ENCODE data around the gene ESRRG. TPM values are rescaled to one million over a fixed set of nuclear protein-coding genes. Genes with fewer than 3 reads are reported as not detected.

The ESRRG gene
- total and polyA plus RNA-seq, 2 experiments from 2014 or later = 1.2 to 1.7 TPM

GRCh38 chr1:216640100-216640499 is 83.1 kb downstream of the ESRRG start (continued):
- no peak for TF ChIP-seq NANOG (IDR thresholded peaks at IDR 0.05; ENCODE audit: borderline replicate concordance)
- TF ChIP-seq, protein P1, sequence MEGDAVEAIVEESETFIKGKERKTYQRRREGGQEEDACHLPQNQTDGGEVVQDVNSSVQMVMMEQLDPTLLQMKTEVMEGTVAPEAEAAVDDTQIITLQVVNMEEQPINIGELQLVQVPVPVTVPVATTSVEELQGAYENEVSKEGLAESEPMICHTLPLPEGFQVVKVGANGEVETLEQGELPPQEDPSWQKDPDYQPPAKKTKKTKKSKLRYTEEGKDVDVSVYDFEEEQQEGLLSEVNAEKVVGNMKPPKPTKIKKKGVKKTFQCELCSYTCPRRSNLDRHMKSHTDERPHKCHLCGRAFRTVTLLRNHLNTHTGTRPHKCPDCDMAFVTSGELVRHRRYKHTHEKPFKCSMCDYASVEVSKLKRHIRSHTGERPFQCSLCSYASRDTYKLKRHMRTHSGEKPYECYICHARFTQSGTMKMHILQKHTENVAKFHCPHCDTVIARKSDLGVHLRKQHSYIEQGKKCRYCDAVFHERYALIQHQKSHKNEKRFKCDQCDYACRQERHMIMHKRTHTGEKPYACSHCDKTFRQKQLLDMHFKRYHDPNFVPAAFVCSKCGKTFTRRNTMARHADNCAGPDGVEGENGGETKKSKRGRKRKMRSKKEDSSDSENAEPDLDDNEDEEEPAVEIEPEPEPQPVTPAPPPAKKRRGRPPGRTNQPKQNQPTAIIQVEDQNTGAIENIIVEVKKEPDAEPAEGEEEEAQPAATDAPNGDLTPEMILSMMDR (conservative IDR thresholded peaks at IDR 0.05; ENCODE audit: low read depth in 2 of 2) = no peak
- TF ChIP-seq ZNF114 (CRISPR knock-in tag; IDR thresholded peaks at IDR 0.05) = no peak
- no peak for TF ChIP-seq CREB1 (CRISPR knock-in tag; IDR thresholded peaks at IDR 0.05; ENCODE audit: low read depth)
- TF ChIP-seq, protein P2, sequence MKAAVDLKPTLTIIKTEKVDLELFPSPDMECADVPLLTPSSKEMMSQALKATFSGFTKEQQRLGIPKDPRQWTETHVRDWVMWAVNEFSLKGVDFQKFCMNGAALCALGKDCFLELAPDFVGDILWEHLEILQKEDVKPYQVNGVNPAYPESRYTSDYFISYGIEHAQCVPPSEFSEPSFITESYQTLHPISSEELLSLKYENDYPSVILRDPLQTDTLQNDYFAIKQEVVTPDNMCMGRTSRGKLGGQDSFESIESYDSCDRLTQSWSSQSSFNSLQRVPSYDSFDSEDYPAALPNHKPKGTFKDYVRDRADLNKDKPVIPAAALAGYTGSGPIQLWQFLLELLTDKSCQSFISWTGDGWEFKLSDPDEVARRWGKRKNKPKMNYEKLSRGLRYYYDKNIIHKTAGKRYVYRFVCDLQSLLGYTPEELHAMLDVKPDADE (IDR thresholded peaks at IDR 0.05) = no peak
- TF ChIP-seq STAT1 (IDR thresholded peaks at IDR 0.05; ENCODE audit: unreplicated experiment) = no peak
- no peak for TF ChIP-seq JUNB (IDR thresholded peaks at IDR 0.05; ENCODE audit: unreplicated experiment)
- TF ChIP-seq EZH2phosphoT487 (IDR thresholded peaks at IDR 0.05; ENCODE audit: unreplicated experiment) = no peak
- TF ChIP-seq POLR2AphosphoS5 (IDR thresholded peaks at IDR 0.05; ENCODE audit: low read depth) = no peak
- no peak for TF ChIP-seq EZH2 (IDR thresholded peaks at IDR 0.05; ENCODE audit: low read depth, unreplicated experiment)

- no peaks in the 10 kb centered on the region for H3K36me3 Mint-ChIP-seq (ENCODE audit: low read depth)
- H3K27ac Mint-ChIP-seq = no peak overlapping the region; the same call in 1 of the 2 replicates
- H3K27me3 Mint-ChIP-seq (ENCODE audit: insufficient read depth, low read depth, poor library complexity) = peaks cover 2% of the 10 kb centered on the region
- H3K36me3 ChIP-seq (ENCODE audit: insufficient read depth) = no peaks in the 10 kb centered on the region
- DNase-seq (ENCODE audit: low spot score) (peak; percentile 4), ATAC-seq (no peak)
- H3K4me1 Mint-ChIP-seq = peaks cover 9% of the 10 kb centered on the region
- no peaks in the 10 kb centered on the region for H3K27me3 ChIP-seq (ENCODE audit: insufficient read depth)
- H3K9me2 ChIP-seq (ENCODE audit: insufficient read depth) = no peaks in the 10 kb centered on the region
- no peak overlapping the region for H3K27ac ChIP-seq (ENCODE audit: low read depth)
- no peak overlapping the region for H3K4me3 ChIP-seq
- no peak overlapping the region for H2AFZ ChIP-seq
- H3K79me2 ChIP-seq (replicated peaks; ENCODE audit: insufficient read depth) = no peaks in the 10 kb centered on the region
- no peak for TF ChIP-seq NANOG (IDR thresholded peaks at IDR 0.05; ENCODE audit: borderline replicate concordance)
- TF ChIP-seq EZH2phosphoT487 (IDR thresholded peaks at IDR 0.05; ENCODE audit: unreplicated experiment) = no peak
- TF ChIP-seq ZNF114 (CRISPR knock-in tag; IDR thresholded peaks at IDR 0.05) = no peak
- TF ChIP-seq, protein P1 (conservative IDR thresholded peaks at IDR 0.05; ENCODE audit: low read depth in 2 of 2) = no peak
- TF ChIP-seq ZNF462 (CRISPR knock-in tag; IDR thresholded peaks at IDR 0.05) = no peak
- TF ChIP-seq, protein P2 (IDR thresholded peaks at IDR 0.05) = no peak
- no peak for TF ChIP-seq EZH2 (IDR thresholded peaks at IDR 0.05; ENCODE audit: low read depth, unreplicated experiment)
- no peak for TF ChIP-seq STAT1 (IDR thresholded peaks at IDR 0.05; ENCODE audit: unreplicated experiment)
- TF ChIP-seq POLR2AphosphoS5 (IDR thresholded peaks at IDR 0.05; ENCODE audit: low read depth) = no peak
- no peaks in the 10 kb centered on the region; the same call in 1 of the 2 replicates for H3K4me1 ChIP-seq (ENCODE audit: insufficient read depth)
- H4K20me1 ChIP-seq (replicated peaks; ENCODE audit: insufficient read depth) = no peaks in the 10 kb centered on the region
- no peaks in the 10 kb centered on the region for H3F3A ChIP-seq (replicated peaks; ENCODE audit: low read depth)
- no peaks in the 10 kb centered on the region for H3K9me3 Mint-ChIP-seq
- no peak overlapping the region for H3K4me3 Mint-ChIP-seq
- no peak overlapping the region for H3K4me2 ChIP-seq
Measured at GRCh38 chr1:216632980-216633379, 90.2 kb downstream of the ESRRG start.

Data from GM23338 (cell line).